ENCODE results near the gene MCTP2.

Gene MCTP2

DNA sequence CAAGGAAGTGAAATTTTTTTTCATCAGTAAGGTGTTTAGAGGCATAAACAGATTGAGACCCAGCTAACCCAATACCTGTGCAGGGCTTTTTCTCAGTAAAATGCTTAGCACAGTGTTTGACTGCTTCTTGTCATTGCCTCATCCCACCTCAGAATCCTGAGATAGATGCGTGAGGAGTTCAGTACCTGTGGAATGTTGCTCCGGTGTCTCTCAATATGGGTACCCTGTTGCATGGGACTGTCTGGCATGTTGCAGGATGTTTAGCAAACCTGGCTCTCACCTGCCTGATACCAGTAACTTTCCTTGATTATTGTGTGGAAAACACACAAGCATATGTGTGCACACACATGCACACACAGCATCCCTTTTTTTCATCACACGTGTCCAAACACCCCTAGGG, 128.4 kb downstream of the MCTP2 start:
- no peak for FAIRE-seq

DNA sequence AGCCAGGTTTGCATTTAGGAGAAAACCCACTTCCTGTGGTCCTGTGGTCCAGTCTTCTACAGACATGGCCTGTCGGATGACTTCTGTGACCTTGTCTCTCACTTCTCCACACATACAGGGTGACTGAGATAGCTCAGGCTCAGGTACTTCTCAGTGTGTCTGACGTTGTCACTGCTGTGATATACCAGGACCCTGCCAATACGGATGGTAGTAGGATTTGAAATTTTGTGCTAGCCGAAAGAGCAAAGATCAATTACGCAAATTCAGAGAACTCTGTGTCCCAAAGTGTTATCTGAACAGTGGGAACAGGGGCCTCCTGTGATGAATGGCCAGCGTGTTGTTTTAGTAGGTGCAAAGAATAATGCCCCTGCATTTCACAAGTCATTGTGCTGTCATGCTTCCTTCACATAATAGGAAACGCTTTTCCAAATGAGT, 128.9 kb downstream of the MCTP2 start:
- FAIRE-seq = no peak

DNA sequence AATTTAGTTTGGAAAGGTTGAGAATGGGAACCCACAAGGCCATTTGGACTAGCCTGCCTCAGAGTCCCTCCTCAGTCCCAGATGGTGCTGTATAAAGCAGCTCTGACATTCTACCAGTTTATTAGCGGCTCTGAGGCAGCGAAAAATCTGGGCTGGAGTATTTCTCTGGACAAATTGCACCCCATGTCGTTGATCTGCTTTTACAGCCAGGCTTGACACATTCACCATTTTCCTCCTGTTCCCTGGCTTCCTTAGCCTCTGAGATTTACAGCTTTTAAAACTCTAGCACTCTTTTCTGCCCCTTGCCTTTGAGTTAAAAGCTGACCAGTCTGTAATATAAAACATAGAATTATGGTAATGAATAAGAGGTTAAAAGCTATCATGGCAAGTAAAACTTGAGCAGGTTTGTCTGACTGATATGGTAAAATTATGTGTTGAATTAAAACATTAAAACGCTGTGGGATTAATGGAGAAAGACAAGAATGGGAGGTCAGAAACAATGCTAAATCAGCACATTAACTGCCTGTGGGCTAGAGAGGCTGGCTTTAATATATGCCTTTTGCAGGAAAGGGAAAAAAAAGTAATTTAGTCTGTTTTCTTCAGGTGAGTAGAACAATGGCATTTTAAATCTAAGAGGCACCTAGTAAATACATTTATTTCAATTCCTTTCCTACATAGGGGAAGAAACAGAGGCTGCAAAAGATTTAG, 131.2 kb downstream of the MCTP2 start:
- FAIRE-seq = no peak

DNA sequence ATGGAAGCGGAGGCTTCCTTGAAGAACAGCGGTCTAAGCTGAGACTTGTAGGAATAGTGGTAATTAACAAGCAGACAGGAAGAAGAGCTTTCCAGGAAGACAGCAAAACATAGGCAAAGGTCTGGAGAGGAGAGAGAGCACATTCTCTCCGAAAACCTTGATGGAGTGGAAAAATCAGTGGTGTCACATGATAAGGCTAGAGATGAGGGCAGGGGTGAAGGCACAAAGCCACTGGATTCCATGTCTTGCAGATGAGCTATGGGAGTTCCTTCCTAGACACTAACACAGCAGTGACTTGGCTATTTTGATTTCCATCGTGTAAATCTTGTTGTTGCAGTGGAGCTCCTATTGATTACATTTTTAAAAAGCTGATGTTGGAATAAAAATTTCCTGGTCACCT, 132.0 kb downstream of the MCTP2 start:
- FAIRE-seq = no peak

DNA sequence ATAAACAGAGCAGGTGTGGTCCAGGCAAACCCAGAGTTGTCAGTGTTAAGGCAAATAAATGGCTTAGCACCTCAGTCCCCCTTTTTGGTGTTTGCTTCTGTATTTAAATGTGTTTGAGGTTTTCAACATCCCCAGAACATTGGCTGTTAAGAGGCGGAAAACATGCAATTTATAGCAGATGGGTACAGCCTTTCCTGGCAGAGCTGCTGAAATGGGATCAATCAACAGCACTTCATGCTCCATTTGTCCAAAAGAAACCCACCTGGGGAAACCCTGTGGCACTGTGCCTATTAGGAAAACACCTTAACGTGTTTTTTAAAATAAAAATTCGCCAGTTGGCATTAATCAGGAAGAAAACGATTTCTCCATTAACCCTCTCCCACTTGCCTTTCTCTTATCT, 135.4 kb downstream of the MCTP2 start:
- FAIRE-seq = no peak

DNA sequence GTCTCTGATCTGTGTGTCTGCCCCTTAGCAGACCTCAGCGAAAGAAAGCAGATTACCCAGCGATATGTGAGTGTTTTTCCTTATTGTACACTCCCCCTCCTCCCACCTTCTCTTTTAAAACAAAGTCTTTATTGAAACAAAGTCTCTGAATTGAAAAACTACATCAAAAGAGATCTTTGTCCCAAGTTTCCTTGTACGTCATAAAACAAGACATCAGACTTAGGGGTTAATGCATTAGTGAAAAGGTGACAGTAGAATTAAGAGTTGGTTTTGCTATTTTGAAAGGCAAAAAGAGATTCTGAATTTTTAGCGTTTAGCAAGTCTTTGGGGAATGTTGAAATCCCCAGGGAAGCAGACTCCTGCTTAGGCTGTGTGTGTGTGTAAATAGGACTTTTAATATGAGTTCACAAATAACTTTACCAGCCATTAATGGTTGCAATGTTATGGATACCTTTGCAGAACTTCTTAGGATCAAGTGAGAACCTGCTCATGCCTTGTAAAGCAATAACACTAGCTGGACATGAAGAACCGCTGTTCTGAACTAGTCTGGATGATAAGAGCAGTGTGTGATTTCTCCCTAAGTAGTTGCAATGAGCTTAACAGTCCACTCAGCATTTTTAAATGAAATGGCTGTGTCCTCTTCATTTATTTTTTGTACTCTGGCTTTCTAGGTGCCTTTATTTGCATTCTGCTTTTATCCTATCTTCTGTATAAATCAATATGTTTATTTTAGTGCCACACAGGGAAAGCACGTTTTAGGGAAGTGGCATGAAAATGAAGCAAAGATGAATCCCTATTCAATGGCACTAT, 136.6 kb downstream of the MCTP2 start:
- no peak for FAIRE-seq

DNA sequence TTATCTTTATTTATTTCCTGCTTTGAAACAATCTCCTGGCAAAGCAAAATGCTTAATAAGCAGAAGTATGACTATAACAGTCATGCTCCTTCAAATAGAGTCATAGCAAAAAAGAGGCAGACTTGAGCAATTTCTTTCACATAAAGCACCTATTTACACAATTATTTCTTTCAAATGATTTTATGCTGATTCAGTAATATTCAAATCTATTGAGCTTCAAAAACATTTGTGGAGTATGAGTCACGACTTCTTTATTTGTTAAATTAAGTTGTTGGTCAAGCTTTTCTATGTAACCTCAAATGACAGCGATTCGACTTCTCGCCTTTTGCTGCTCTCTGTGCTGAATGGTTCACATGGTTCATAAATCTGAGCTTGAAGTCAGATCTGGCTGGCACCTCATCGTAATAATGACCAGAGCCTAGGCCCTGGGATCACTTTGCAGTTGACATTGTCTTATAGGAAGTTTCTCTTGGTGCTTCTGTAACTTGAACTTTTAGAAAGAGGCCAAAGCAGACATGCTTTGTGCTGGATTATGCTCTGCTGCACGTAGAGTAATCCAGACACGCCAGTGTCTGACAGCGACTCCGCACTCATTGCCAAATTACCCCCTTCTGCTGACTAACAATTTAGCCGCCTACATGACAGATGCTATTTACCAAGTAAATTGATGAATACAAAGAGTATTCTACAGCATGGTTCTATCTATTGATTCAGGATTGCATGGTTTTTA, 139.0 kb downstream of the MCTP2 start:
- no peak for FAIRE-seq

DNA sequence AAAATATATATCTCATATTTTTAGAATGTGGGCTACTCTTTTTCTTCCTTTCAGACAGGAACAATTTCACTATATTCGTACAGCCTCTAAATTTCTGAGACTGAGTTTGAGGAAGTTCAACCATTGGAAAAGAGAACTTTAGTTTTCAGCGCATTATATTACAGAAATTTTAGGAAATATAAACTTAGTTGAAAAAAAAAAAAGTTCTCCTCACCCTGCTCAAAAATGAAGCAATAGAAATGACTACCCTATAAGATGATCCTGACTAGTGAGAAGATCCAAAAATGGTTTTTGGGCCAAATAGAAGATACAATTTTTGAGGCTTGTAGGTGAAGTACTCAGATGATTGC, 139.6 kb downstream of the MCTP2 start:
- FAIRE-seq = no peak

DNA sequence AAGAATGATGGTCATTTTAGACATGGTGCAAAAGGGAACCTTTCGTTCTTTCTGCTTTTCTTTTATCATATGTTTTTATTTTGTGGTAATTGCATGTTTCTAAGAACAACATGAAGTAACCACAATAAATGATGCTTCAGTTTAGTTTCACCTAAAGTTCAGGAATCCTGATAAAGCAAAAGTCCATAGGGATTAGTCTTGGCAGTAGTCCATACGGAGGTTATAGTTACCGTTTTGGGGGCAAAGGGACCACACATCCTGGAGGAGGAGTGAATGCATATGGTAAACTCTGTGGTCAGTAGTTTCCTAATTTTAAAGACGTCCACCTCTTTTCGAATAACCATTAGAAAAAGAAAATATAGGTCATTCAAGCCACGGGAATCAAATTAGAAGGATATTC, 141.5 kb downstream of the MCTP2 start:
- FAIRE-seq = no peak

DNA sequence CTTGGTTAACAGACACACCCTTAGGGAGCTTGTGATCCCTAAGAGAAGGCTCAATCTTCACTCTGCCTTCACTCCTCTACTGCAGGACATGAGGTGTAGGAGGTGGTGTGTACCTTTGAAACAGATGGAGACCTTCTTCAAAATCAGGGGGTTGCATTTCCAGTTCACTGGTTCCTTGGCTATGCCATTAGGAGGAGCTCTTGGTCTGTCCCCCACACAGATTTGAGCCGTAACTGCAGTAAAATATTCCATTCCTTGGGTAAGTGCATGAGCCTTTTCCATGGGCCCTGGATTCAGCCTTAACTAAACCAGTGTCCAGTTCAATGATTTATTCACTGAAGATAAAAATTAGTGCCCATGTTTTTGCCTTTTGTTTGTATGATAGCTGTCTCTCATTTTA, 144.6 kb downstream of the MCTP2 start:
- FAIRE-seq = no peak

DNA sequence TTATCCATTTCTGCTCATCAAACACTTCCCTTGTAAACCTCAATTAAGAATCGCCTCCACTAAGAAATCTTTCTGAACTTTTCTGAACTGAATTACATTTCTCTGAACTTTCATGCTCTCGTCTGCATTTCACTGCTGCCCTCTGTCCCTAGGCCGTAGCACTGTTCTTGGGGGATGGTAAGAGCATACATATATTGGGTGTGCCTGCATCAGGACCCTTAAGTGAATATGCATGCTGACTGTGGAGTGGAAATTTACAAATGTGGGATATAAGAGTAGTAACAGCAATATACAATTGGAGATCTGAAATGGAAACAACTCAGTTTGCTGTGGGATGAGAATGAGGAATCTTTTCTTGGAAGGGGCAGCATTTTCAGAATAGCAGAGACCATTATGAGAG, 148.6 kb downstream of the MCTP2 start:
- no peak for FAIRE-seq

DNA sequence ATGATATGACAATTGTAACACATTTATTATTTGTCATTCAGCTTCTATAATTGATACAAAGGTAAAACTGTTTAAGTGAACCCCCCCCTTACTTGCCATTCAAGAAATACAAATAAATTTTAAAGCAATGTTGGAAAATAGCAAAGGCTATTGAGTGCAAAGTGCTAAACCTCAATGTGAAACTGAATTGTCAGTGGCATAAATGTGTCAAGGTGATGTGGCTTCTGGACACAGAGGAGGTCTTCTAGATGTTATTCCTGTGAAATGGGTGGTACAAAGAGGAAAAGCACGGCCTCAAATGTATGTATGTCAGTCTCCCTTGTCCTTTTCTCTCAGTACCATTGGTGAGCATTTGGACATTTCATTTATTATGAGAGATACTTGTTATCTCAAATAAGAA, 149.4 kb downstream of the MCTP2 start:
- FAIRE-seq = no peak

DNA sequence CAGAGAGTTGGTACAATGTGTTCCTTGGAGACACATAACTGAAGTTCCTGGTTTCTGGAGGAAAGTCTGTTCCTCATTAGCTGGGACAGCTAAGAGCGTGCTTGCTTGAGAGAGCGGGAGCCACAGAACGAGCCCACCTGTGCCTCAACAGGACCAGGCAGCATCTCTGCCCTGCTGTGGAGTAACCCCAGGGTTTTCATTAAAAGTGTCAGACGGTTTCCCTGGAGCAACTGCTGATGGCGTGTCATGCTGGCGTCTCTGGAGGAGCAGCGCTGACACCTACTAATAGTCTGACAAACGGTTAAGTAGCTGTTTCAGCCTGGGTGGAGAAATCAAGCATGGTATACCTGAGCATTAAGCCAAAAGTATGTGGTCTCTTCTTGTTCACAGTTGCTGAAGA, 150.0 kb downstream of the MCTP2 start:
- no peak for FAIRE-seq

DNA sequence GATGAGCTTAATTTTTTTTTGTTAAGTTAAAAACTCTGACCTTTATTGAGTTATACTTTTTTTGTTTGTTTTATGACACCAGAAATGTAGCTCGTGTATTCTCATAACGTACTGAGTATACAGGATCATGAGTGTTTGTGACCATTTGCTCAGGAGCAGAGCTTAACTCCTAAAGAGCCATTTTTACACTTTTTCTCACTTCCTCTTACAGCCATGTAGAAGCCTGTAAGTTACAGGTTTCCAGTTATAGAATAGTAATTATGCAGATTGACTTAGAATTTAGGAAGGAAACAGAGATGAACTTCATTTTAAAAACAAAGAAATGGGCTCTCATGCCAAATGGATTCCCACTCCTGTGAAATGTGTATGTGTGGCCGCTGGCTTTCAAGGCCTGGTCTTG, 151.7 kb downstream of the MCTP2 start:
- no peak for FAIRE-seq

DNA sequence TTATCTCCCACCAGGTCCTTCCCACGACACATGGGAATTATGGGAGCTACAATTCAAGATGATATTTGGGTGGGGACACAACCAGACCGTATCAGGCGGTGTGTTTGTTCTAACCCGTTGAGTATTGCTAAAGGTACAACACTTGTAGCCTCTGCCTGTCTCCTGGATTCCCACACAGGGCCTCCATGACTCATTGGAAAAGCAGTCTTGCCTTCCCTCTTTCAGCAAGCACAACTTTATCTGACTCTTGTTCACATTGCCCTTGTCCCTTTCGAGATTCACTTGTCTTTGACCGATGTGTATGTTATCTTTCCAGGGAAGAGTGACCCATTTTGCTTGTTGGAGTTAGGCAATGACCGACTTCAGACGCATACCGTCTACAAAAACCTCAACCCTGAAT, 152.3 kb downstream of the MCTP2 start:
- no peak for FAIRE-seq

DNA sequence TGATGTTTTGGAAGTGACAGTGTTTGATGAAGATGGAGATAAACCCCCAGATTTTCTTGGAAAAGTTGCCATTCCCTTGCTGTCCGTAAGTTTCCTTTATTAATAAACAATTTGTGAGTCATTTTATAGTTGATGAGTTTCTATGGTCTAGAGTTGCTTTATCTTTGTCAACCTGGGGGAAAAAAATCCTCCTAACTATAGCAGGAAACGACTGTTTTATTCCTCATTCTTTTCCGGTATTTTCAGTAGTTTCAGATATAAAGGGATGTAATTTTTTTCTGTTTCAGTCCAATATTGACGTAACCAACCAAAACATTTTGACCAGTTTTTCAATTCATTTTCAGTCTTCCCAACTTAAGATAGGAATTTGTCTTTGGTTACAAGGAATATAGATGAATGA, 154.1 kb downstream of the MCTP2 start:
- no peak for FAIRE-seq

DNA sequence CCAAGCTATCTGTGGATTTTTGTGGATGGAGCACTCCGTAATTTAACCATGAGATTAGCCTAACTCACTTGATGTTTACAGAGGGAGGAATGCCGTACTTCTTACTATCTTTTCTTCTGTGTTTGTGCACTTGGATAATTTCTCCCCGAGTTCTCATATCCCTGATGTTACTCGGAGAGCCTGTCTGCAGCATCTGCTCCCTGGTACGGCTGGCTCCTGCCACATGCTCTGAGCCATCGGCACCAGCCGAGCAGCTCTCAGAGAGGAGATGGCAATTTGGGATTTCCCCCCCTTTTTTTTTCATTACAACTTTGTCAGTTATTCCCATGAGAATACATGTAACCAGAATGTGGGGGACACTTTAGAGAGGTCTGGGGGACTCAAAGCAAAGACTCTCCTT, 155.0 kb downstream of the MCTP2 start:
- FAIRE-seq = no peak

DNA sequence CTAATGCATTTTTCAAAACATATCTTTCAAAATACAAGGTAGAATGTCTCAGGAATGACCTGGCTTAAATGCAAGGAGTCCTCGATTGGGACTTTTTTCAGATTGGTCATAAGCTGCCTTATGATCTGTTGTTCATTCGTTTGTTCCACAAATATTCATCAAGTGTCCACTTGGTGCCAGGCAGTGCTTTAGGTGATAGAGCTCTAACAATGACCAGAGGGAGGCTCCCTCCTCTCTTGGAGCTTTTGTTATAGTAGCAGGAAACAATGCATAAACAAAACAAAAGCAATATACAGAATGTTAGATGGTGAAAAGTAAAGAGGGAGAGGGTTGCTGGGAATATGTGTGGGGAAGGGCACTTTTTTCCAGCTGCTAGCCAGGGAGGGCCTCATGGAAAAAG, 156.1 kb downstream of the MCTP2 start:
- FAIRE-seq = no peak

DNA sequence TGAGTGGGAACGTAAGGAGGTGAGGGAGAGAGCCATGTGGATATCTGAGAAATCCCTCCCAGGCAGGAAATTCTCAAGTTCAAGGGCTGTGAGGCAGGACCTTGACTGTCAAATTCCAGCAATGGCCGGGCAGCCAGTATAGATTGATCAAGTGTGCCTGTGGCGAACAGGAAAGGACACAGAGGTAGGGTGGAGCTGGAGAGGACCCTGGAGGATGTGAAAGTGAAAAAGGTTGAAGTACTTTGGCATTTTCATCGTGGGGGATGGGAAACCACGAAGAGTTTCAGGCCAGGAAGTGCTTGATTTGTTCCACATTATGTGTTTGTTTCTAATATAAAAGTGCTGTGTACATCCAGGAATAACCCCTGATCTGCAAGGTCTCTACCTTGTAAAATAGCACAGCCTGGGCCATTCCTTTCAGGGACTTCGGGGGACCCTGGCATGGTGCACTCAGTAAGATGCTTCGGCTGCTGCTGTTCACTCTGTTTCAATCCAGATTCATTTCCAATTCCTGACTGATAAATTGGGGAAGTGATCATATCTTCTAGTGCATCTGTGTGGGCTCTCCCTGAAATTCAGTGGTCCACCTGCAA, 156.6 kb downstream of the MCTP2 start:
- FAIRE-seq = no peak

DNA sequence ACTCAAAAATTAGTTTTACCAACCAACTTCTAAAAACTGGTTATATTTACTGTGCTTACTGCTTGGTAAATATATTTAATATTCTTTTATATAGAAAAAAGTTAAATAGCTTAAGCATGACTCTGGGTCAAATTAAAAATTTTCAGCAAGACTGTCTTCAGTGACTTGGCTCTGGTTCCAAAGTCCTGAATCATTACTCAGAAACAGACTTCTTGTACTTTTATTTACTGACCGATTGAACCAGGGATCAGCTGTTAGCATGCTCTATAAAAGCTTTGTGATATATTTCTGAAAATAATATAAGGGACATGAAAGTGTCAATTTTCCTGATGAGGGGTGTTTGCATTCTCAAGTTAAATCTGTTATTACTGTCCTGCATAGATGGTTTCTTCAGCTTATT, 164.3 kb downstream of the MCTP2 start:
- no peak for FAIRE-seq

DNA sequence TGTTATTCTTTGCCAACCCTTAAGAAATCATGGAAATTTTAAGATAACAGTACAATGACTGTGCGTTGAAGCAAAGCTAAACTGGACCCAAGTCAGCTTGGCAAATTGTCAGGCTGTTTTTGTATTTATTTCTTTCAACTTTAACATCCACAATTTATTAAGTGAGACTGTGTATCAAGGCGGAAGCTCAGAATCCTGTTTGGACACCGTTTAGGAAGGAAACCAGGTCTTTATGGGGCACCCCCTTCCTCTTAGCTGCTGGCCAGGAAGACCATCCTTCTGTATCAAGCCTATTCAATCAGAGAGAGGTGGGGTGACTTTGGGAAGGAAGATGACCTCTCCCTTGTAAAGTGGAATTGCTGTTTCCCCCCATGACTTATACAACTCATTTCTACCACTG, 166.0 kb downstream of the MCTP2 start:
- no peak for FAIRE-seq

DNA sequence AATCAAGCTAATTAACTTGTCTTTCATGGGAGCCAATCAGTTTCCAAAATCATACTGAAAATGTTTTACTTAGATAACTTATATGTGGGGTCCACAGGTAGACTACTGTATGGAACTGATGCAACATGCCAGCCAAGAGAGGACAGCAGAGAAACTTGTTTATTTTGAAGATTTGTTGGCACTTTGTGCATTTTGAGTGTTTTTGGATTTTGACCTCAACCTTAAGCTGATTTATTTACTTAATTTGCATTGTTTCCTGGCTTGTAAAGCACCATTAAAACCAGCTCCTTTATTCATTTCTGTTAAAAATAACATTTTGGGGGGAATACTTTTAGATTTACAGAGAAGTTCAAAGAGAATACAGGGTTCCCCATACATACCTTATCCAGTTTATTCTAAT, 166.6 kb downstream of the MCTP2 start:
- no peak for FAIRE-seq

DNA sequence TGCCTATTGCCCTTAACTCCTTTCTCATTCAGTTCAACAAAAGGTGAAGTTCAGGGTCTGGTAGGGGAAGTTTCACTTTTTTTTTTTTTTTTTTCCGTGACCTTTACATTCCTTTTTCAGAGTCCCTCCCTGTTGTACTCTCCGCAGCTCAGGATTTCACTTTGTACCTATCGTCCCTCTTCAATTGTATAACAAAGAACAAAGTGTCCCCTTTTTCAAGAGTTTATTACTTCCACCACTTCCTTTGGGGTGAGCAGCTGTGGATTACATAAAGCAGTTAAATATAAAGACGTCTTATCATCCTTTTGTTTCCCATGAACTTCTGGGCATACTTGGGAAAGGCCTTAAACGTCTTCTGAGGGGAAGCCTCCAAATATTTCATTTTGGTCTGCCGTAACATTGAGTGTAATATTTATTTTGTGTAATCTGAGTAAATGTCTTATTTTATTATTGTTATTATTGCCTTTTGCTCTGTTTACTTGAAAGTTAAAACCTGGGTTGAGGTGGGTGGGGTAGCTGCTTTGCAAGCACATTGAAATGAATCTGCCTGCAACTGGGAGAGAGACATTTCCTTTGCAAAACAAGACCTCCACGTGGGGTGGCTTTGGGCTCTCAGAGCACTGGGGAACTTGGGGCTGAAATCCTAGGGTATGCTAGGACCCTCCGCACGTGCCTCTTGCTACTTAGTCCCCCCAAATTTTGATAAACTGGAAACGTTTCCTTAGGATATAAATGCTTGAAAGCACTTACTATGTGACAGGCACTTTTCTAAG, 169.4 kb downstream of the MCTP2 start:
- no peak for FAIRE-seq
